OCI-LY1 (cell line): ENCODE measurements around the gene FAH.

Experiments used
- EZH2 ChIP-seq: fragments of 200-600 bp; sonication (generic), shearing (Covaris generic); IDR thresholded peaks from 2 replicates; pipeline ENCODE4 v1.8.0; 2017; ENCODE audit warnings: borderline replicate concordance, mixed run types, mild to moderate bottlenecking, antibody characterized with exemption, low read length, moderate library complexity, mixed read lengths
- TF ChIP-seq, protein P1 (sequence below): fragments of 200-600 bp; sonication (generic), shearing (Covaris generic); IDR thresholded peaks from 2 replicates; pipeline ENCODE4 v1.5.1; 2017; ENCODE audit warnings: mild to moderate bottlenecking, antibody characterized with exemption, low read length, moderate library complexity, mixed read lengths

DNA sequence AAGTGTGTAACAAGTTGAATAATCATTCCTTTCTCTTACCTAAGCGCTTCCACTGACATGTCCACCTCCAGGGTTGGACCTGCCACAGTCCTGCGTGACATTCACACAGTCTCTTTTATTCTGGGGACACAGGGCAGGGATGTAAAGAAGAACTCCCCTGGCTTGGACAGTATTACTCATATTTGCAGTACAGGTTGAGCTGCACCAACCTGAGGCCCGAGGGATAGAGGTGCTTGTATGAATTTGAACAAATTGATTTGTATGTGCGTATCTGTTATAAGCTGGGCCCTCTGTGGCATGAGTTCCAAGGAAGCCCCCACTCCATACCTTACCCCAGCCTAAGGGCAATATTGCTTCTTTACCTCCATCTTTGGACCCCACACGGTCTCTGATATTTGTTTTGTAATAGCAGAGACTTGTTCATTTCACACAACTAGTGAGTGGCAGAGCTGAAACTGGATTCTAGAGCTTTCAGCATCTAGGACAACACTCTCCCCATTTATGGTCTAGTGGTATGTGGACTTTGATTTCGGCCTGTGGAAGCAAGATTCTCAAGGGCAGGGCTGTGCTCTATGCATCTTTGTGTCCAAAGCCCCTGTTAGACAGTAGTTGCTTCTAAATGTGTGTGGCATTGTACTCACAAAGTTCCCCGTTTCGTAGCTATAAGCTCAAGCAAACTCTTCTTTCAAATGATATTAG is 39.2 kb downstream of the FAH start:
- TF ChIP-seq, protein P1, sequence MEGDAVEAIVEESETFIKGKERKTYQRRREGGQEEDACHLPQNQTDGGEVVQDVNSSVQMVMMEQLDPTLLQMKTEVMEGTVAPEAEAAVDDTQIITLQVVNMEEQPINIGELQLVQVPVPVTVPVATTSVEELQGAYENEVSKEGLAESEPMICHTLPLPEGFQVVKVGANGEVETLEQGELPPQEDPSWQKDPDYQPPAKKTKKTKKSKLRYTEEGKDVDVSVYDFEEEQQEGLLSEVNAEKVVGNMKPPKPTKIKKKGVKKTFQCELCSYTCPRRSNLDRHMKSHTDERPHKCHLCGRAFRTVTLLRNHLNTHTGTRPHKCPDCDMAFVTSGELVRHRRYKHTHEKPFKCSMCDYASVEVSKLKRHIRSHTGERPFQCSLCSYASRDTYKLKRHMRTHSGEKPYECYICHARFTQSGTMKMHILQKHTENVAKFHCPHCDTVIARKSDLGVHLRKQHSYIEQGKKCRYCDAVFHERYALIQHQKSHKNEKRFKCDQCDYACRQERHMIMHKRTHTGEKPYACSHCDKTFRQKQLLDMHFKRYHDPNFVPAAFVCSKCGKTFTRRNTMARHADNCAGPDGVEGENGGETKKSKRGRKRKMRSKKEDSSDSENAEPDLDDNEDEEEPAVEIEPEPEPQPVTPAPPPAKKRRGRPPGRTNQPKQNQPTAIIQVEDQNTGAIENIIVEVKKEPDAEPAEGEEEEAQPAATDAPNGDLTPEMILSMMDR, result no peak
- no peak for TF ChIP-seq EZH2
